Calu3 (cell line): ENCODE data around the gene PBX4. TPM values are rescaled to one million over a fixed set of nuclear protein-coding genes. Genes with fewer than 3 reads are reported as not detected.

Experiments used
- BruUV-seq: library from RNA; stranded (reverse); fragments of 400-500 nt; replicated peaks from 2 replicates; lab custom pipeline; 2021; lab: Mats Ljungman, UMichigan
- CTCF ChIA-PET: fragments of 300-600 bp; sonication (Branson Sonifier 250); formaldehyde crosslinking; loops from one replicate; lab custom pipeline; 2022; ENCODE audit warnings: antibody characterized with exemption; lab: Charles Lee
- DNase-seq: peaks from one replicate; pipeline ENCODE4 v3.0.0; 2022
- H3K27ac Mint-ChIP-seq: one replicate; pipeline ENCODE4 v1.8.0; 2022; ENCODE audit warnings: mixed read lengths; ENCODE audit not compliant: unreplicated experiment
- H3K27me3 Mint-ChIP-seq: one replicate; pipeline ENCODE4 v1.8.0; 2022; ENCODE audit warnings: mixed read lengths; ENCODE audit not compliant: unreplicated experiment
- H3K36me3 Mint-ChIP-seq: one replicate; pipeline ENCODE4 v1.8.0; 2022; ENCODE audit warnings: mild to moderate bottlenecking, moderate library complexity, mixed read lengths; ENCODE audit not compliant: insufficient read depth, unreplicated experiment
- H3K4me1 Mint-ChIP-seq: one replicate; pipeline ENCODE4 v1.8.0; 2022; ENCODE audit warnings: mild to moderate bottlenecking, low read depth, mixed read lengths; ENCODE audit not compliant: unreplicated experiment
- H3K4me3 Mint-ChIP-seq: one replicate; pipeline ENCODE4 v1.8.0; 2022; ENCODE audit warnings: mild to moderate bottlenecking, low read depth, moderate library complexity, mixed read lengths; ENCODE audit not compliant: unreplicated experiment
- H3K9me3 Mint-ChIP-seq: one replicate; pipeline ENCODE4 v1.8.0; 2022; ENCODE audit warnings: low read depth, mixed read lengths; ENCODE audit not compliant: unreplicated experiment
- CTCF ChIP-seq: fragments of 200-600 bp; IDR thresholded peaks from one replicate; pipeline ENCODE4 v1.8.0; 2022; ENCODE audit warnings: antibody characterized with exemption; ENCODE audit not compliant: unreplicated experiment
- intact Hi-C: fragments of 100-400 bp; cut with micrococcal nuclease; formaldehyde crosslinking; loops from one replicate; pipeline ENCODE4 v1.10.0; 2022; ENCODE audit not compliant: unreplicated experiment
- total RNA-seq: library from RNA; stranded (reverse); gene quantifications from 2 replicates; pipeline ENCODE4 v1.2.3, GENCODE V29; 2022

Gene PBX4
- total RNA-seq, 1 experiment from 2014 or later = 6.0 TPM

DNA sequence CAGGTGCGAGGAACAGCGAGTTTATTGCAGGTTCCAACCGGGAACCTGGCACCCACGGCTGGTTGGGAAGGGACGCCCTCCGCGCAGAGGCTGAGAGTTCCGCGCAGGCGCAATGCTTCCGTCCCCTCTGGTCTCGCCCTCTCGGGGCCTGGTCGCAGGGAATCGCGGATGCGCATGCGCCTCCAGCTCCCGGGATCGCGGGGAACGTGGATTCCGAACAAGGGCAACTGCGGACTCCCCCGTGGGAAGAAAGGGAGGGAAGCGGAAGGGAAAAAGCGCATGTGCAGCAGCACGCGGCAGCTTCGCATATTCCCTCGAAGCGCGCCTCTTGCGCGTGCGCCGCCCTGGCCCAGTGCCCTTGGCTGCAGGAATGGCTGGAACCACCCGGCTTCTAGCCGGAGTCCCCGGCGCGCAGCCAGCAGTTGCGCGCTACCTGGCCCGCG lies 104.3 kb downstream of the PBX4 start:
- DNase-seq = no peak
- Mint-ChIP-seq H3K4me1 (no peaks in the 10 kb centered on the region), H3K27me3 (no peaks in the 10 kb centered on the region), H3K9me3 (no peaks in the 10 kb centered on the region), H3K4me3 (no peak overlapping the region), H3K27ac (no peak overlapping the region), H3K36me3 (peaks cover 23% of the 10 kb centered on the region)
- intact Hi-C loops = no loop called here
- TF ChIP-seq CTCF = no peak
- CTCF ChIA-PET = no interaction called here
- BruUV-seq = no TSS peak

DNA sequence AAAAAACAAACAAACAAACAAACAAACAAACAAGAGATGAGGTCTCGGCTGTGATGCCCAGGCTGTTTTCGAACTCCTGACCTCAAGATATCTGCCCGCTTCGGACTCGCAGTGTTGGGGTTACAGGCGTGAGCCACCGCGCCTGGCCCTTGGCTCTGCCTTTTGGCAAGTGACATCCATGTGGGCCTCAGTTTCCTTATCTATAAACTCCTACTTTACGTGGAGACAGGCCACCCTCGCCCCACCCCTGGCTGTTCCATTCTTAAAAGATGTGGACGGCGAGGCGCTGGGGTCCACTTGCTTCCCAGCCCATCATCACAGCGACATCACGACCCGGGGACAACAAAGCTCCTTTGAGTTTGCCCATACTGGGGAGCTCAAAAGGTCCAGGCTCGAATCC lies 104.8 kb downstream of the PBX4 start:
- CTCF ChIA-PET = no interaction called here
- Mint-ChIP-seq H3K27me3 (no peaks in the 10 kb centered on the region), H3K36me3 (peaks cover 21% of the 10 kb centered on the region), H3K4me3 (no peak overlapping the region), H3K9me3 (no peaks in the 10 kb centered on the region), H3K4me1 (no peaks in the 10 kb centered on the region), H3K27ac (no peak overlapping the region)
- DNase-seq = no peak
- TF ChIP-seq CTCF = no peak
- intact Hi-C loops = no loop called here
- BruUV-seq = no TSS peak

Other genes with a start within 250 kb of the PBX4 start
- gene GATAD2A, start 213.0 kb downstream of the PBX4 start, total RNA-seq = 79.8 and 83.7 TPM in 2 replicates
- gene TSSK6, start 103.1 kb downstream of the PBX4 start, total RNA-seq = 2.8 and 3.1 TPM in 2 replicates
- 191 and 193 TPM in 2 replicates for gene NDUFA13, start 102.5 kb downstream of the PBX4 start, total RNA-seq
- gene YJEFN3, start 89.8 kb downstream of the PBX4 start, total RNA-seq = 10.4 and 12.9 TPM in 2 replicates
- 1.3 and 1.7 TPM in 2 replicates for gene CILP2, start 80.4 kb downstream of the PBX4 start, total RNA-seq
- gene LPAR2, start 9.5 kb upstream of the PBX4 start, total RNA-seq = 25.0 and 27.3 TPM in 2 replicates
- gene GMIP, start 25.0 kb upstream of the PBX4 start, total RNA-seq = 17.2 and 17.3 TPM in 2 replicates
- gene ATP13A1, start 45.0 kb upstream of the PBX4 start, total RNA-seq = 60.2 and 65.4 TPM in 2 replicates
- gene ZNF101, start 50.2 kb upstream of the PBX4 start, total RNA-seq = 8.3 and 10.2 TPM in 2 replicates
- 2.8 and 3.1 TPM in 2 replicates for gene ZNF14, start 114.4 kb upstream of the PBX4 start, total RNA-seq
- 14.9 and 16.4 TPM in 2 replicates for gene ZNF506, start 203.1 kb upstream of the PBX4 start, total RNA-seq
- 5.0 and 6.6 TPM in 2 replicates for gene ZNF253, start 247.2 kb upstream of the PBX4 start, total RNA-seq